ENCODE results near the gene RNF114.
"Not testable (repeated sequence)": the region's sequence is repeated elsewhere in the genome, so short reads cannot be mapped to it uniquely, and the experiment has no call there.

Gene RNF114

DNA sequence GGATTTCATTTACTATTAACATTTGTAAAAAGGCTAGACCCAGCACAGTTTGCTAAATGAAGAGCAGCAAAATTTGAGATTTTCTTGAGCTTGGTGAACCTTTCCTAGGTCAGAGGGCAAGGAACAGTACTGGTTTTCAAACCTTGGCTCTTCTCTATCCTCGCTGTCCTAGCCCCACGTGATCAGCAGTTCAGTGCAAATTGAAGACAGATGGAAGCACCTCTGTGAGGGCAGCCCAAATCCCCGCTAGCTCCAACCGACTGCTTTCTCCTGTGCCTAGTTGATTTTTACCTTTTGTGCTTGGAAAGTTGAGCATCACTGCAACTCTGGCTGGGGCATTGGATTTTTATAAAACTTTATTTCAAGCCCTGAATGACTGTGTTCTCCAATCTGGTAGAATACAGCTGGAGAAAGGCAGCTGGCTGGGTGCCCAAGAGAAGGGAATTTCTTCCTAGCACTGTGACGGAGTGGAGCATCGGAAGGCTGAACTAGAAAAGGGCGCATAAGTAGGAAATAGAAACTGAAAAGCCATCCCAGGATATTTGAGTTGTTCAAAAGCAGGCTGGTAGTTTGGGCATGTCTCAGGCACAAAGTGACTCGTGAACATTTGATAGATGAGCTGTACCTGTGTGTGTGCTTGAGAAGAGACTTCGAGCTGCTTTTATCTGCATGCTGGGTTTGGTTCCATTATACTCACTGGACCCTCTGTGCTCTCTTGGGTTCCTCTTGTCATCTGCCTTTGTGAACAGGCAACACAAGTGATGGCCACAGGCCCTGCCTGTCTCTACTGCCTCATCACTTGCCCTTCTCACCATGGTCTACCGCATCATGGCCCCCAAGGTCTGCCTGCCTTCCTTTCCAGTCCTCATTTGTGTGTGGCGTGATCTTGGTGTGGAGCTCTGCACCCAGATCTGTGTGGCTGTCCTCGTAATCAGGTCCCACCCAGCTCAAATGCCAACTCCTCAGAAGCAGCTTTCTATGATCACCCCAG, 2.3 kb downstream of the RNF114 start:
- no peaks in the 10 kb centered on the region for H3K9me3 ChIP-seq (ENCODE audit: insufficient read depth, low read depth, low read length)
- no peaks in the 10 kb centered on the region for H3K27me3 ChIP-seq (ENCODE audit: insufficient read depth, low read length)
- H3K27ac ChIP-seq (ENCODE audit: low read length), result no peak overlapping the region
- H3K9ac ChIP-seq (ENCODE audit: low read depth, low read length), result peak overlapping the region; percentile 86; the same call in 1 of the 2 replicates
- peak overlapping the region; percentile 88 for H3K4me3 ChIP-seq (ENCODE audit: low read length)
- H3K36me3 ChIP-seq (ENCODE audit: insufficient read depth, low read depth, low read length), result peaks cover 43% of the 10 kb centered on the region
- H3K4me1 ChIP-seq (ENCODE audit: insufficient read depth, low read length), result peaks cover 13% of the 10 kb centered on the region; the same call in 1 of the 2 replicates

DNA sequence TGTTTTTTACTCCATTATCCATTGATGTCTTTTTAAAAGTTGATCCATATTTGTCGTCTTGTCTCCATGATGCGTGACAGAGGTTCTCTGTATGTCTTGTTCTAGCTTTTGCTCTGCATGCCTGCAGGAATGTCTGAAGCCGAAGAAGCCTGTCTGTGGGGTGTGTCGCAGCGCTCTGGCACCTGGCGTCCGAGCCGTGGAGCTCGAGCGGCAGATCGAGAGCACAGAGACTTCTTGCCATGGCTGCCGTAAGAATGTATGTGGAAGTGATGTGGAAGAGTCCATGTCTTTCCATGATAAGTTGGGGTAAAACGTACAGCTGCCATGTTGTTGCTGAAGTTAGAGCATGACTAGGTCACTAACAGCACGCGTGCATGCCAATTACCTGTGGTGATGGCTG, 5.3 kb downstream of the RNF114 start:
- Histone ChIP-seq H3K9ac (ENCODE audit: low read depth, low read length) (no peak overlapping the region), H3K36me3 (ENCODE audit: insufficient read depth, low read depth, low read length) (peaks cover 67% of the 10 kb centered on the region), H3K4me1 (ENCODE audit: insufficient read depth, low read length) (peaks cover 13% of the 10 kb centered on the region; the same call in 1 of the 2 replicates), H3K9me3 (ENCODE audit: insufficient read depth, low read depth, low read length) (no peaks in the 10 kb centered on the region), H3K27ac (ENCODE audit: low read length) (no peak overlapping the region), H3K27me3 (ENCODE audit: insufficient read depth, low read length) (no peaks in the 10 kb centered on the region), H3K4me3 (ENCODE audit: low read length) (no peak overlapping the region)

DNA sequence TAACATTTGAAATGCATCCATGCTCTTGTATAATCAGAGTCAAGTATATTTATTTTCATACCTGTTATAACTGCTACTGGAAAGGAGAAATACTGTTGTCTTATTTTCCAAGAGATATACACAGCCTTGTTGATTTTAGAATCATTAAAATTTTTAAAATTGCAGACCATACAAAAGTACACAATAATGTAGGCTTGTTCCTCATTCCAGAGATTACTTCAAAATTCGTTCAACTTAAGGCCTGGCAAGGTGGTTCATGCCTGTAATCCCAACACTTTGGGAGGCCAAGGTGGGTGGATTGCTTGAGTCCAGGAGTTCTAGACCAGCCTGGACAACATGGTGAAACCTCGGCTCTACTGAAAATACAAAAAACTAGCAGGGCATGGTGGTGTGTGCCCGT, 6.1 kb downstream of the RNF114 start:
- H3K4me3 ChIP-seq (ENCODE audit: low read length), result no peak overlapping the region
- no peak overlapping the region for H3K9ac ChIP-seq (ENCODE audit: low read depth, low read length)
- no peaks in the 10 kb centered on the region for H3K27me3 ChIP-seq (ENCODE audit: insufficient read depth, low read length)
- no peaks in the 10 kb centered on the region for H3K9me3 ChIP-seq (ENCODE audit: insufficient read depth, low read depth, low read length)
- H3K27ac ChIP-seq (ENCODE audit: low read length), result no peak overlapping the region
- peaks cover 13% of the 10 kb centered on the region; the same call in 1 of the 2 replicates for H3K4me1 ChIP-seq (ENCODE audit: insufficient read depth, low read length)
- peaks cover 73% of the 10 kb centered on the region for H3K36me3 ChIP-seq (ENCODE audit: insufficient read depth, low read depth, low read length)

DNA sequence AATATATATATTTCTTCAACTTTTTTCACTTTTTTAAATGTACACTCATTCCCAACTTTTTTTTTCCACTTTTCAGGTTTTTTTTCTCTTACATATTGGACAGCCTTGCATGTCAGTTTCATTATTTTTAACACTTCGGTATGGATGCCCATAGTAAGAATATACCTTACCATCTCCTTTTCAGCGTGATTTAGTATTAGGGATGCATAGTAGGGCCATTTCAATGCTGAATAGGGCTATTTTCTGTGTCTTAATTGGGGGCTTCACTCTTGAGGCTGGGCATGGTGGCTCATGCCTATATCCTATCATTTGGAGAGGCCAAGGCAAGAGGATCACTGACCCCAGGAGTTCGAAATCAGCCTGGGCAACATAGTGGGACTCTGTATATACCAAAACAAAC, 6.7 kb downstream of the RNF114 start:
- H3K4me1 ChIP-seq (ENCODE audit: insufficient read depth, low read length), result peaks cover 7% of the 10 kb centered on the region; the same call in 1 of the 2 replicates
- H3K9ac ChIP-seq (ENCODE audit: low read depth, low read length), result no peak overlapping the region
- H3K27ac ChIP-seq (ENCODE audit: low read length), result no peak overlapping the region
- H3K9me3 ChIP-seq (ENCODE audit: insufficient read depth, low read depth, low read length), result no peaks in the 10 kb centered on the region
- H3K4me3 ChIP-seq (ENCODE audit: low read length), result no peak overlapping the region
- H3K27me3 ChIP-seq (ENCODE audit: insufficient read depth, low read length), result no peaks in the 10 kb centered on the region
- peaks cover 76% of the 10 kb centered on the region for H3K36me3 ChIP-seq (ENCODE audit: insufficient read depth, low read depth, low read length)

DNA sequence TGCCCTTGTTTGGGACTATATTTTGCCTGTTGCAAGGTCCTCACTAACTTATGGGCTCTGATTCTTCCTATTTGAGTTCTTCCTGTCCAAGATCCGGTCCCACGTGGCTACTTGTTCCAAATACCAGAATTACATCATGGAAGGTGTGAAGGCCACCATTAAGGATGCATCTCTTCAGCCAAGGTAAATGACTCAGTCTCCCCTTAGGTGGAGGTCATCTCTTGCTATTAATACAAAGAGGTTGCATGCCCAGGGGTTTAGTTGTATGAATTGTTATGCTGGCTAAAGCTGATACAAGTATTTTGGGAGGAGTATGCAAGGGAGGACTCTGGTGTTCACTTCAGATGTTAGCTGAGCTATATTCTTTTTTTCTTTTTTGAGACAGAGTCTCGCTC, 9.1 kb downstream of the RNF114 start:
- Histone ChIP-seq H3K4me3 (ENCODE audit: low read length) (no peak overlapping the region), H3K27ac (ENCODE audit: low read length) (no peak overlapping the region), H3K27me3 (ENCODE audit: insufficient read depth, low read length) (no peaks in the 10 kb centered on the region), H3K9ac (ENCODE audit: low read depth, low read length) (no peak overlapping the region), H3K36me3 (ENCODE audit: insufficient read depth, low read depth, low read length) (peaks cover 82% of the 10 kb centered on the region), H3K9me3 (ENCODE audit: insufficient read depth, low read depth, low read length) (no peaks in the 10 kb centered on the region), H3K4me1 (ENCODE audit: insufficient read depth, low read length) (no peaks in the 10 kb centered on the region)

DNA sequence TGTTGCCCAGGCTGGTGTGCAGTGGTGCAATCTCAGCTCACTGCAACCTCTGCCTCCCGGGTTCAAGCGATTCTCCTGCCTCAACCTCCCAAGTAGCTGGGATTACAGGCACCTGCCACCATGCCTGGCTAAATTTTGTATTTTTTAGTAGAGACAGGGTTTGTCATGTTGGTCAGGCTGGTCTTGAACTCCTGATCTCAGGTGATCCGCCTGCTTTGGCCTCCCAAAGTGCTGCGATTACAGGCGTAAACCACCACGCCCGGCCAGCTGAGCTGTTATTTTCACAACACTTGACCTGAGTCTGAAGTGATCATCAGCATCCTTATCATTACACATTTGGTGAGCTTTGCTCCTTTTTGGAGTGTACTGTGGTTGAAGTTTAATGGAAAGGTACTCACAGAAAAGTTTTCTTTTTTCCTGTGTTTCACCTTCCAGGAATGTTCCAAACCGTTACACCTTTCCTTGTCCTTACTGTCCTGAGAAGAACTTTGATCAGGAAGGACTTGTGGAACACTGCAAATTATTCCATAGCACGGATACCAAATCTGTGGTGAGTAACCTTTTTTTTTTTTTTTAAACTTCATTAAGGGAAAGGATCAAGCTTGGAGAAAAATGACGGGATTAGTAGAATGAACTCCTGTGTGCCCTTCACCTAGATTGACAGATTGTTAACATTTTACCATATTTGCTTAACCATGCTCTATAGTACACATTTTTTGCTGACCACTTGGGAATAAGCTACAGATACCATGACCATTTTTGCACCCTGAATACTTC, 9.7 kb downstream of the RNF114 start:
- Histone ChIP-seq H3K4me3 (ENCODE audit: low read length) (no peak overlapping the region), H3K27me3 (ENCODE audit: insufficient read depth, low read length) (no peaks in the 10 kb centered on the region), H3K9ac (ENCODE audit: low read depth, low read length) (no peak overlapping the region), H3K27ac (ENCODE audit: low read length) (no peak overlapping the region), H3K9me3 (ENCODE audit: insufficient read depth, low read depth, low read length) (no peaks in the 10 kb centered on the region), H3K36me3 (ENCODE audit: insufficient read depth, low read depth, low read length) (peaks cover 88% of the 10 kb centered on the region), H3K4me1 (ENCODE audit: insufficient read depth, low read length) (no peaks in the 10 kb centered on the region)

DNA sequence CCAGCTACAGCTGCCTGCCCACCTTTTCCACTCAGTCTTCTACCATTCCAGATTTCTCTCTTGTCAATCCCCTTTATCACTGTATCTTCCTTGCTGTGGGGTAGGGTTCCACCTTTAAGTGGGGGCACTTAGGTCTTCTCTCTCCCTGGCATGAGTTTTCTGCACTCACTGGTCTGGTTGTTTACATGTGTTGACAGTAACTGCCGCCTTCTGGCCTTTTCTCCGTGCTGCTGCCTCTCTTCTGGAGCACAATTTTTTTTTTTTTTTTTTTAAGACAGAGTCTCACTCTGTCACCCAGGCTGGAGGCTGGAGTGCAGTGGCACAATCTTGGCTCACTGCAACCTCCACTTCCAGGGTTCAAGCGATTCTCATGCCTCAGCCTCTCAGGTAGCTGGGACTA, 12.0 kb downstream of the RNF114 start:
- H3K27me3 ChIP-seq (ENCODE audit: insufficient read depth, low read length), result no peaks in the 10 kb centered on the region
- H3K9me3 ChIP-seq (ENCODE audit: insufficient read depth, low read depth, low read length), result no peaks in the 10 kb centered on the region
- H3K4me3 ChIP-seq (ENCODE audit: low read length), result no peak overlapping the region
- peaks cover 88% of the 10 kb centered on the region for H3K36me3 ChIP-seq (ENCODE audit: insufficient read depth, low read depth, low read length)
- H3K27ac ChIP-seq (ENCODE audit: low read length), result no peak overlapping the region
- no peak overlapping the region for H3K9ac ChIP-seq (ENCODE audit: low read depth, low read length)
- H3K4me1 ChIP-seq (ENCODE audit: insufficient read depth, low read length), result no peaks in the 10 kb centered on the region

DNA sequence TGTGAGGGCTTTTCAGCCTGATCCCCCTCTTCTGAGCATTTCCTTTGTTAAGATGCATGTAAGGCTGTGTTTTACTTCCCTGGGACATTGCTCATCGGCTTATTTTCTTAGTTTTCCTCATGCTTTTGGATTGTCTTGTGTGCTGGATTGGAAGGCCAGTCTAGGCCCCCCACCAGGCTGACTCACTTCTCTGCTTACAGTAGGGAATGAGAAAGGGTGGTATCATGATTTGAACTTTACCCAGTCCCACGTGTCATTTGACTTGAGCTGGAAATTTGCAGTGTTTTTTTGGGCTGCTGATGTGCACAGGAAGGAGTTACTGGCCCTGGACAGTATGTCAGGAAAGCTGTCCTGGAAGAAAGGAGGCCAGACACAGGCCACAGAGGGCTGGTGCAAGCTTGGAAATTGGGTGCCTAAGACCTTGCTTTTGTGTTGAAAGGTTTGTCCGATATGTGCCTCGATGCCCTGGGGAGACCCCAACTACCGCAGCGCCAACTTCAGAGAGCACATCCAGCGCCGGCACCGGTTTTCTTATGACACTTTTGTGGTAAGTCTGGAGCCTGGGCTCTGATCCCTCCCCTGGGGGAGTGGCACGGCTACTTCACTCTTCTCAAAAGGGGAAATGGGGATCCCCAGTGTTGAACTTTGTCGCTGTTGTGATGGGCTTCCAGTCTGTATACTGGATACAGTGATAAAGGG, 12.8 kb downstream of the RNF114 start:
- H3K9me3 ChIP-seq (ENCODE audit: insufficient read depth, low read depth, low read length), result no peaks in the 10 kb centered on the region
- no peak overlapping the region for H3K9ac ChIP-seq (ENCODE audit: low read depth, low read length)
- no peaks in the 10 kb centered on the region for H3K4me1 ChIP-seq (ENCODE audit: insufficient read depth, low read length)
- no peak overlapping the region for H3K27ac ChIP-seq (ENCODE audit: low read length)
- H3K36me3 ChIP-seq (ENCODE audit: insufficient read depth, low read depth, low read length), result peaks cover 92% of the 10 kb centered on the region
- no peaks in the 10 kb centered on the region for H3K27me3 ChIP-seq (ENCODE audit: insufficient read depth, low read length)
- no peak overlapping the region for H3K4me3 ChIP-seq (ENCODE audit: low read length)

DNA sequence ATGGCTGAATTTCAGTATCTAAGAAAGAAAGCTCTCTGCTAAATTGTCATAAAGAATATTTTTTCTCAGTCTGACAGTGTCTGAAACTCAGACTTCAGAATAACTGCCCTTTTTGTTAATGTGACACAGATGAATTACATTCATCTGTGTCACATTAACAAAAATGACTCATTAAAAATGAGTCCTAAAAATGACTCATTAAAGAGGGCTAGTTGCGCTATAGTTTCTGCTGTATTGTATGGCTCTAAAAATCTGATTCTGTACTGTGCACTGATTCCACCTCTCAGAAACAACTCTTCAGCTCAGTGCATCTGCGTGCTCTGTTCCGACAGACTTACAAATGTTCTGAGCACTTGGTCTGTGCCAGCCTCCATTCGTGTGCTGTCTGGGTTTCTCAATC, 15.0 kb downstream of the RNF114 start:
- H3K27me3 ChIP-seq (ENCODE audit: insufficient read depth, low read length), result no peaks in the 10 kb centered on the region
- H3K4me1 ChIP-seq (ENCODE audit: insufficient read depth, low read length), result no peaks in the 10 kb centered on the region
- no peak overlapping the region for H3K27ac ChIP-seq (ENCODE audit: low read length)
- no peaks in the 10 kb centered on the region for H3K9me3 ChIP-seq (ENCODE audit: insufficient read depth, low read depth, low read length)
- no peak overlapping the region for H3K4me3 ChIP-seq (ENCODE audit: low read length)
- peaks cover 88% of the 10 kb centered on the region for H3K36me3 ChIP-seq (ENCODE audit: insufficient read depth, low read depth, low read length)
- H3K9ac ChIP-seq (ENCODE audit: low read depth, low read length), result no peak overlapping the region

DNA sequence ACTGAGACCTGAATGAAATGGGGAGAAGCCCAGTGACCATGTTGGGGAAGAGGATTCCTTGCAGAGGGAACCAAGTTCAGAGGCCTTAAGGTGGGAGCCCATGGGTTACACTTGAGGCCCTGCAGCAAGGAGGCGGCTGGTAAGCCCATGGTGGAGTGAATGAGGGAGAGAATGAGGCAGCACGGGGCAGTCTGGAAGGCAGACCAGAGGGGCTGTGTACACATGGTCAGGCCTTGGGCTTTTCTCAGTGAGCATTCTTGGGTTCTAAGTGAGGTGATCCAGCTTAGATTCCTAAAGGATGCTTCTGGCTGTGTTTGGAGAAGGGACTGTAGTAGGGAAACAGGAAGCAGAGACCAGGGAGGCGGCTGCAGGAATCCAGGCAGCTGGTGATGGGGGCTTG, 19.0 kb downstream of the RNF114 start:
- no peak overlapping the region for H3K27ac ChIP-seq (ENCODE audit: low read length)
- H3K9me3 ChIP-seq (ENCODE audit: insufficient read depth, low read depth, low read length), result no peaks in the 10 kb centered on the region
- H3K9ac ChIP-seq (ENCODE audit: low read depth, low read length), result no peak overlapping the region
- no peaks in the 10 kb centered on the region for H3K27me3 ChIP-seq (ENCODE audit: insufficient read depth, low read length)
- peaks cover 59% of the 10 kb centered on the region for H3K36me3 ChIP-seq (ENCODE audit: insufficient read depth, low read depth, low read length)
- H3K4me1 ChIP-seq (ENCODE audit: insufficient read depth, low read length), result no peaks in the 10 kb centered on the region
- H3K4me3 ChIP-seq (ENCODE audit: low read length), result no peak overlapping the region

DNA sequence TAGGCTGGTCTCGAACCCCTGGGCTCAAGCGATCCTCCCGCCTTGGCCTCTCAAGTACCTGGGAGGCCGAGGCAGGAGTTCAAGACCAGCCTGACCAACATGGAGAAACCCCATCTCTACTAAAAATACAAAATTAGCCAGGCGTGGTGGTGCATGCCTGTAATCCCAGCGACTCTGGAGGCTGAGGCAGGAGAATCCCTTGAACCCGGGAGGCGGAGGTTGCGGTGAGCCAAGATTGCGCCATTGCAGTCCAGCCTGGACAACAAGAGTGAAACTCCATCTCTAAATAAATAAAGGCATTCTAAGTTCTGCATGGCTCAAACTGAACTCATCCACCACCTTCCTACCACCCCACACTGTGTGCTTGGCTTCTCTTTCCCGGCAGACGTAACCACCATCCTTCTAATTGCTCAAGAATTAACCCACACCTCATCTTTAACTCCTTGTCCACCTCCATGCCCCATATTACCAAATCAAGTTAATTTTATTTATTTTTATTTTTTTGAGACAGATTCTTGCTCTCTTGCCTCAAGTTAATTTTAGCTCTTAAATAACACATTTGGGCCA, 19.7 kb downstream of the RNF114 start:
- H3K9me3 ChIP-seq (ENCODE audit: insufficient read depth, low read depth, low read length); H3K4me3 ChIP-seq (ENCODE audit: low read length); H3K4me1 ChIP-seq (ENCODE audit: insufficient read depth, low read length); H3K27me3 ChIP-seq (ENCODE audit: insufficient read depth, low read length); H3K27ac ChIP-seq (ENCODE audit: low read length); H3K9ac ChIP-seq (ENCODE audit: low read depth, low read length): not testable (repeated sequence)
- H3K36me3 ChIP-seq (ENCODE audit: insufficient read depth, low read depth, low read length), result peaks cover 52% of the 10 kb centered on the region

Data from iPS-20b (cell line).